Spleen (tissue), 11 donors: ENCODE measurements around the gene KEAP1. TPM values are rescaled to one million over a fixed set of nuclear protein-coding genes. Genes with fewer than 3 reads are reported as not detected.

Experiments used
- DNase-seq: peaks from one replicate; pipeline ENCODE4 v3.0.0-alpha.2; 2020
- H3K27ac ChIP-seq, 8 donors: fragments of 200-600 bp; sonication (generic) in 7 of 8; 1 replicate in 4 of 8; 2 replicates in 4 of 8; pipeline versions ENCODE4 v1.5.0 to v1.8.0; 2016 to 2021; ENCODE audit warnings: inconsistent platforms in 4 of 8, mild to moderate bottlenecking in 4 of 8, moderate library complexity in 1 of 8
- H3K27me3 ChIP-seq, 7 donors: fragments of 200-600 bp; sonication (generic) in 6 of 7; replicated peaks in 1 of 7; 1 replicate in 4 of 7; 2 replicates in 3 of 7; pipeline versions ENCODE4 v1.5.0 to v1.8.0; 2016 to 2021; ENCODE audit warnings: inconsistent platforms in 3 of 7, mild to moderate bottlenecking in 1 of 7
- H3K36me3 ChIP-seq, 6 donors: fragments of 200-600 bp; sonication (generic) in 5 of 6; 1 replicate in 4 of 6; 2 replicates in 2 of 6; pipeline versions ENCODE4 v1.5.0 to v1.8.0; 2016 to 2021; ENCODE audit warnings: inconsistent platforms in 2 of 6
- H3K4me1 ChIP-seq, 6 donors: fragments of 200-600 bp; sonication (generic) in 5 of 6; 1 replicate in 3 of 6; 2 replicates in 3 of 6; pipeline versions ENCODE4 v1.5.0 to v1.8.0; 2016 to 2021; ENCODE audit warnings: inconsistent platforms in 3 of 6
- H3K4me3 ChIP-seq, 8 donors: fragments of 200-600 bp; sonication (generic) in 7 of 8; 1 replicate in 4 of 8; 2 replicates in 4 of 8; pipeline versions ENCODE4 v1.5.0 to v1.8.0; 2016 to 2021; ENCODE audit warnings: inconsistent platforms in 4 of 8, mild to moderate bottlenecking in 4 of 8, moderate library complexity in 2 of 8
- H3K9me3 ChIP-seq, 8 donors: fragments of 200-600 bp; sonication (generic) in 7 of 8; 1 replicate in 4 of 8; 2 replicates in 4 of 8; pipeline versions ENCODE4 v1.5.0 to v1.8.0; 2016 to 2021; ENCODE audit warnings: inconsistent platforms in 4 of 8
- POLR2A ChIP-seq, 3 donors: fragments of 450-650 bp; IDR thresholded peaks; one replicate each; pipeline ENCODE4 v1.5.1; 2017; ENCODE audit warnings: antibody characterized with exemption in 3 of 3, mild to moderate bottlenecking in 1 of 3
- POLR2AphosphoS5 ChIP-seq, 3 donors: sonication (generic); formaldehyde crosslinking; IDR thresholded peaks; one replicate each; pipeline ENCODE4 v1.5.1; 2017; ENCODE audit warnings: antibody characterized with exemption in 3 of 3
- WGBS, 5 donors: extraction: QIAGEN DNeasy Blood & Tissue Kit in 3 of 5; methylation state at CpG; one replicate each; pipeline versions ENCODE4 v1.1.5 to v1.1.7; 2013 to 2018; 5-methylcytosine and 5-hydroxymethylcytosine counted together
- intact Hi-C: fragments of 100-400 bp; cut with DNase I; formaldehyde crosslinking; loops from one replicate; pipeline ENCODE4 v1.15.0; 2023; ENCODE audit warnings: low total_unique reads
- polyA plus RNA-seq, 3 donors: library from polyadenylated mRNA; stranded (reverse); fragments of 200-250 nt; gene quantifications; one replicate each; pipeline ENCODE4 v1.2.1, GENCODE V29; 2013
- total RNA-seq, 7 donors: library from RNA; depleted of rRNA in 3 of 7; stranded (reverse); fragments of >200 nt in 3 of 7; fragmentation: NEBNext Ultra II Directional in 4 of 7; extraction: Animal tissue kit (Norgen Biotek cat#: 25700) in 4 of 7; gene quantifications; one replicate each; pipeline versions ENCODE4 v1.1.0 to v1.2.1, GENCODE V29; 2016 to 2021
- TF ChIP-seq, protein P1 (sequence below), 11 experiments: fragments of 200-600 bp in 7 of 11; fragments of 450-650 bp in 4 of 11; sonication (generic) in 4 of 11; IDR thresholded peaks in 8 of 11; conservative IDR thresholded peaks in 3 of 11; 1 replicate in 7 of 11; 2 replicates in 4 of 11; pipeline versions ENCODE4 v1.4.0 to v1.8.0; 2016 to 2021; ENCODE audit warnings: antibody characterized with exemption in 11 of 11, inconsistent platforms in 4 of 11, mild to moderate bottlenecking in 1 of 11
- donor health status: healthy with polysubstance abuse.
- donor health status: DM: no; HTN: no; CAD: no; lungs with moderate emphysema.
- donor health status: DM: no; HTN: no; CAD: no.
- donor health status: Bipolar disorder and iron deficiency.
- donor health status: healthy.
- donor health status: DM: no; HTN: no; CAD: no.
- donor health status: DM: yes; HTN: yes; CAD: no.

The KEAP1 gene
- total and polyA plus RNA-seq, 10 donors = 33.3 to 59.5 (median 44.2) TPM

GRCh38 chr19:10508707-10509106 lies 5.6 kb upstream of the KEAP1 start:
- Histone ChIP-seq H3K4me1 (peaks cover 5 to 51% (median 17%) of the 10 kb centered on the region in 6 donors), H3K27me3 (peaks cover 0 to 47% (median 18%) of the 10 kb centered on the region in 7 donors), H3K36me3 (no peaks in the 10 kb centered on the region), H3K27ac (no peak overlapping the region), H3K9me3 (no peaks in the 10 kb centered on the region), H3K4me3 (no peak overlapping the region)
- intact Hi-C loops = no loop called here
- TF ChIP-seq POLR2A (IDR thresholded peaks at IDR 0.05) = no peak
- TF ChIP-seq, protein P1, sequence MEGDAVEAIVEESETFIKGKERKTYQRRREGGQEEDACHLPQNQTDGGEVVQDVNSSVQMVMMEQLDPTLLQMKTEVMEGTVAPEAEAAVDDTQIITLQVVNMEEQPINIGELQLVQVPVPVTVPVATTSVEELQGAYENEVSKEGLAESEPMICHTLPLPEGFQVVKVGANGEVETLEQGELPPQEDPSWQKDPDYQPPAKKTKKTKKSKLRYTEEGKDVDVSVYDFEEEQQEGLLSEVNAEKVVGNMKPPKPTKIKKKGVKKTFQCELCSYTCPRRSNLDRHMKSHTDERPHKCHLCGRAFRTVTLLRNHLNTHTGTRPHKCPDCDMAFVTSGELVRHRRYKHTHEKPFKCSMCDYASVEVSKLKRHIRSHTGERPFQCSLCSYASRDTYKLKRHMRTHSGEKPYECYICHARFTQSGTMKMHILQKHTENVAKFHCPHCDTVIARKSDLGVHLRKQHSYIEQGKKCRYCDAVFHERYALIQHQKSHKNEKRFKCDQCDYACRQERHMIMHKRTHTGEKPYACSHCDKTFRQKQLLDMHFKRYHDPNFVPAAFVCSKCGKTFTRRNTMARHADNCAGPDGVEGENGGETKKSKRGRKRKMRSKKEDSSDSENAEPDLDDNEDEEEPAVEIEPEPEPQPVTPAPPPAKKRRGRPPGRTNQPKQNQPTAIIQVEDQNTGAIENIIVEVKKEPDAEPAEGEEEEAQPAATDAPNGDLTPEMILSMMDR (IDR thresholded peaks at IDR 0.05 in 8 of 11, conservative IDR thresholded peaks at IDR 0.05 in 3 of 11) = peak in 1 of 11 experiments; percentile 6
- 58 to 68% (median 62%) methylated on average over 3 of the region's 3 CpGs for WGBS, 5 donors
- no peak for DNase-seq

DNA sequence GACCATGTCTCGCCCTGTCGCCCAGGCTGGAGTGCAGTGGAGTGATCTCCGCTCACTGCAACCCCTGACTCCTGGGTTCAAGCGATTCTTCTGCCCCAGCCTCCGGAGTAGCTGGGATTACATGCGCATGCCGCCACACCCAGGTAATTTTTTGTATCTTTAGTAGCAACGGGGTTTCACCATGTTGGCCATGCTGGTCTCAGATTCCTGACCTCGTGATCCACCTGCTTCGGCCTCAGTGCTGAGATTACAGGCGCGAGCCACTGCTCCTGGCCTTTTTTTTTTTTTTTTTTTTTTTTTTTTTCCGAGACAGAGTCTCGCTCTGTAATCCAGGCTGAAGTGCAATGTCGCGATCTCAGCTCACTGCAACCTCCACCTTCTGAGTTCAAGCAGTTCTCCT lies 4.9 kb upstream of the KEAP1 start:
- no peak overlapping the region for H3K27ac ChIP-seq
- no peaks in the 10 kb centered on the region for H3K9me3 ChIP-seq
- no peaks in the 10 kb centered on the region for H3K36me3 ChIP-seq
- no peak for DNase-seq
- WGBS, 5 donors = 91 to 96% (median 93%) methylated on average over 16 of the region's 16 CpGs
- intact Hi-C loops = no loop called here
- H3K4me3 ChIP-seq = no peak overlapping the region
- peaks cover 0 to 40% (median 12%) of the 10 kb centered on the region in 7 donors for H3K27me3 ChIP-seq
- no peak for TF ChIP-seq POLR2A (IDR thresholded peaks at IDR 0.05)
- TF ChIP-seq, protein P1 (IDR thresholded peaks at IDR 0.05 in 8 of 11, conservative IDR thresholded peaks at IDR 0.05 in 3 of 11) = no peak
- no peak for TF ChIP-seq POLR2AphosphoS5 (IDR thresholded peaks at IDR 0.05)
- H3K4me1 ChIP-seq = peaks cover 4 to 54% (median 22%) of the 10 kb centered on the region in 6 donors

- intact Hi-C loops = no loop called here
- WGBS, 5 donors = 26 to 31% (median 30%) methylated on average over 17 of the region's 17 CpGs
- TF ChIP-seq, protein P1 (IDR thresholded peaks at IDR 0.05 in 8 of 11, conservative IDR thresholded peaks at IDR 0.05 in 3 of 11) = peak; percentile 67 to 90 (median 81)
- TF ChIP-seq POLR2AphosphoS5 (IDR thresholded peaks at IDR 0.05) = no peak
- H3K36me3 ChIP-seq = no peaks in the 10 kb centered on the region
- H3K9me3 ChIP-seq = no peaks in the 10 kb centered on the region
- peaks cover 9 to 60% (median 36%) of the 10 kb centered on the region in 6 donors for H3K4me1 ChIP-seq
- H3K27ac ChIP-seq = no peak overlapping the region
- H3K4me3 ChIP-seq = no peak overlapping the region
- peak; percentile 91 for DNase-seq
- H3K27me3 ChIP-seq = peaks cover 0 to 17% (median 6%) of the 10 kb centered on the region in 7 donors
Observed at GRCh38 chr19:10505583-10506229, 2.5 kb upstream of the KEAP1 start.

DNA sequence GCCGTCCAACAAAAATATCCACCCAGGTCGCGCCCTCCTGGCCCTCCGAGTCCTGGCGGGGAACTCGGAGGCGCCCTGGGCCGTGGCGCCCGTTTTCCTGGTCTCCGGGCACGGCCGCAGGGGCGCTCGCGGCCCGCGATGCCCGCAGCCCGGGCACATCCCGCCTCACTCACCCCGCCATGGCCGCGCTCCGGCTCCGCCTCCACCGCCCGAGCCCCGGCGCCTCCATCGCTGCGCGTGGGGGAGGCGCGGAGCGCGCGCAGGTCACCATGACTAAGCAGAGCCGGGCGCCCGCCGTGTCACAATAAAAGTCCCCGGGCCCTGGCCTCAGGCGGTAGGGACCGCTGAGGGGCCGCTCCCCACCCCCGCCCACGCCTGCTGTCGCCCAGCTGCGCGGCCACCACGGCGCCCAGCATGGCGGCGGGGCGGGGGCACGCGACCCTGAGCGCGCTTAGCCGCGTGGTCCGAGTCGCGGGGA lies 593 bp downstream of the KEAP1 start:
- Histone ChIP-seq H3K4me3 (peak overlapping the region; percentile 87 to 92 (median 89)), H3K9me3 (no peaks in the 10 kb centered on the region), H3K27me3 (no peaks in the 10 kb centered on the region), H3K36me3 (peaks cover 0 to 27% (median 14%) of the 10 kb centered on the region in 6 donors), H3K27ac (peak overlapping the region; percentile 91 to 99 (median 98)), H3K4me1 (peaks cover 24 to 67% (median 57%) of the 10 kb centered on the region in 6 donors)
- intact Hi-C loops = loop anchor here (5.0 kb wide), 1 partner anchor 65 kb away; the partner anchor contains the start of genes CDKN2D and KRI1
- DNase-seq = peak; percentile 98
- TF ChIP-seq POLR2A (IDR thresholded peaks at IDR 0.05) (peak in 2 of 3 donors; percentile 26 to 44), POLR2AphosphoS5 (IDR thresholded peaks at IDR 0.05) (peak; percentile 71 to 90 (median 86))
- TF ChIP-seq, protein P1 (IDR thresholded peaks at IDR 0.05 in 8 of 11, conservative IDR thresholded peaks at IDR 0.05 in 3 of 11) = peak in 2 of 11 experiments; percentile 15 to 16
- whole genome bisulfite sequencing, 5 donors = 0 to 1% (median 0%) methylated on average over 4 to 65 of the region's 65 CpGs
